ENCODE measurements around the gene SPAST. TPM values are rescaled to one million over a fixed set of nuclear protein-coding genes. Genes with fewer than 3 reads are reported as not detected.
"Not testable (repeated sequence)": the region's sequence is repeated elsewhere in the genome, so short reads cannot be mapped to it uniquely, and the experiment has no call there.

The SPAST gene
- total RNA-seq, 1 donor from 2014 or later: 39.7 TPM

GRCh38 chr2:32119161-32119560 lies 55.8 kb downstream of the SPAST start:
- H3K27ac ChIP-seq (ENCODE audit: low read depth, low read length): no peak overlapping the region
- H3K4me1 ChIP-seq (ENCODE audit: control insufficient read depth in 3 of 3, insufficient read depth in 3 of 3, low read length in 3 of 3): no peaks in the 10 kb centered on the region
- no peak overlapping the region for H3K9ac ChIP-seq (ENCODE audit: low read depth in 1 of 3, low read length in 3 of 3)
- H3K36me3 ChIP-seq (ENCODE audit: control insufficient read depth in 3 of 3, insufficient read depth in 3 of 3, low read length in 3 of 3): peaks cover 0 to 10% (median 9%) of the 10 kb centered on the region in 3 donors
- no peaks in the 10 kb centered on the region for H3K9me3 ChIP-seq (ENCODE audit: control insufficient read depth in 3 of 3, low read length in 3 of 3)
- H3K27me3 ChIP-seq (ENCODE audit: control insufficient read depth in 3 of 3, insufficient read depth in 3 of 3, low read length in 3 of 3): no peaks in the 10 kb centered on the region
- H3K4me3 ChIP-seq (ENCODE audit: low read length in 3 of 3): no peak overlapping the region

GRCh38 chr2:32124660-32125059 lies 61.3 kb downstream of the SPAST start:
- Histone ChIP-seq H3K4me1 (ENCODE audit: control insufficient read depth in 3 of 3, insufficient read depth in 3 of 3, low read length in 3 of 3) (no peaks in the 10 kb centered on the region), H3K9ac (ENCODE audit: low read depth in 1 of 3, low read length in 3 of 3) (no peak overlapping the region), H3K4me3 (ENCODE audit: low read length in 3 of 3) (no peak overlapping the region), H3K27ac (ENCODE audit: low read depth, low read length) (no peak overlapping the region), H3K27me3 (ENCODE audit: control insufficient read depth in 3 of 3, insufficient read depth in 3 of 3, low read length in 3 of 3) (no peaks in the 10 kb centered on the region), H3K9me3 (ENCODE audit: control insufficient read depth in 3 of 3, low read length in 3 of 3) (no peaks in the 10 kb centered on the region), H3K36me3 (ENCODE audit: control insufficient read depth in 3 of 3, insufficient read depth in 3 of 3, low read length in 3 of 3) (peaks cover 2 to 21% (median 17%) of the 10 kb centered on the region in 3 donors)

GRCh38 chr2:32128636-32129035 lies 65.3 kb downstream of the SPAST start:
- Histone ChIP-seq H3K27me3 (ENCODE audit: control insufficient read depth in 3 of 3, insufficient read depth in 3 of 3, low read length in 3 of 3) (no peaks in the 10 kb centered on the region), H3K9ac (ENCODE audit: low read depth in 1 of 3, low read length in 3 of 3) (no peak overlapping the region), H3K9me3 (ENCODE audit: control insufficient read depth in 3 of 3, low read length in 3 of 3) (no peaks in the 10 kb centered on the region), H3K36me3 (ENCODE audit: control insufficient read depth in 3 of 3, insufficient read depth in 3 of 3, low read length in 3 of 3) (peaks cover 5 to 21% (median 16%) of the 10 kb centered on the region in 3 donors), H3K4me3 (ENCODE audit: low read length in 3 of 3) (no peak overlapping the region), H3K27ac (ENCODE audit: low read depth, low read length) (no peak overlapping the region), H3K4me1 (ENCODE audit: control insufficient read depth in 3 of 3, insufficient read depth in 3 of 3, low read length in 3 of 3) (no peaks in the 10 kb centered on the region)

- Histone ChIP-seq H3K36me3 (ENCODE audit: control insufficient read depth in 3 of 3, insufficient read depth in 3 of 3, low read length in 3 of 3) (peaks cover 5 to 21% (median 16%) of the 10 kb centered on the region in 3 donors), H3K9ac (ENCODE audit: low read depth in 1 of 3, low read length in 3 of 3) (no peak overlapping the region), H3K27ac (ENCODE audit: low read depth, low read length) (no peak overlapping the region), H3K27me3 (ENCODE audit: control insufficient read depth in 3 of 3, insufficient read depth in 3 of 3, low read length in 3 of 3) (no peaks in the 10 kb centered on the region), H3K4me3 (ENCODE audit: low read length in 3 of 3) (no peak overlapping the region), H3K9me3 (ENCODE audit: control insufficient read depth in 3 of 3, low read length in 3 of 3) (no peaks in the 10 kb centered on the region), H3K4me1 (ENCODE audit: control insufficient read depth in 3 of 3, insufficient read depth in 3 of 3, low read length in 3 of 3) (no peaks in the 10 kb centered on the region)
Measured at GRCh38 chr2:32129086-32129485, 65.7 kb downstream of the SPAST start.

- H3K4me1 ChIP-seq (ENCODE audit: control insufficient read depth in 3 of 3, insufficient read depth in 3 of 3, low read length in 3 of 3): no peaks in the 10 kb centered on the region
- H3K9me3 ChIP-seq (ENCODE audit: control insufficient read depth in 3 of 3, low read length in 3 of 3): no peaks in the 10 kb centered on the region
- no peak overlapping the region for H3K4me3 ChIP-seq (ENCODE audit: low read length in 3 of 3)
- peaks cover 5 to 18% (median 13%) of the 10 kb centered on the region in 3 donors for H3K36me3 ChIP-seq (ENCODE audit: control insufficient read depth in 3 of 3, insufficient read depth in 3 of 3, low read length in 3 of 3)
- H3K9ac ChIP-seq (ENCODE audit: low read depth in 1 of 3, low read length in 3 of 3): no peak overlapping the region
- H3K27ac ChIP-seq (ENCODE audit: low read depth, low read length): no peak overlapping the region
- H3K27me3 ChIP-seq (ENCODE audit: control insufficient read depth in 3 of 3, insufficient read depth in 3 of 3, low read length in 3 of 3): no peaks in the 10 kb centered on the region
Measured at GRCh38 chr2:32135409-32135808, 72.1 kb downstream of the SPAST start.

GRCh38 chr2:32136097-32136496 lies 72.7 kb downstream of the SPAST start:
- H3K36me3 ChIP-seq (ENCODE audit: control insufficient read depth in 3 of 3, insufficient read depth in 3 of 3, low read length in 3 of 3): peaks cover 5 to 21% (median 13%) of the 10 kb centered on the region in 3 donors
- H3K4me1 ChIP-seq (ENCODE audit: control insufficient read depth in 3 of 3, insufficient read depth in 3 of 3, low read length in 3 of 3): no peaks in the 10 kb centered on the region
- no peaks in the 10 kb centered on the region for H3K9me3 ChIP-seq (ENCODE audit: control insufficient read depth in 3 of 3, low read length in 3 of 3)
- H3K4me3 ChIP-seq (ENCODE audit: low read length in 3 of 3): no peak overlapping the region
- no peaks in the 10 kb centered on the region for H3K27me3 ChIP-seq (ENCODE audit: control insufficient read depth in 3 of 3, insufficient read depth in 3 of 3, low read length in 3 of 3)
- no peak overlapping the region for H3K27ac ChIP-seq (ENCODE audit: low read depth, low read length)
- no peak overlapping the region for H3K9ac ChIP-seq (ENCODE audit: low read depth in 1 of 3, low read length in 3 of 3)

- H3K36me3 ChIP-seq (ENCODE audit: control insufficient read depth in 3 of 3, insufficient read depth in 3 of 3, low read length in 3 of 3); H3K4me3 ChIP-seq (ENCODE audit: low read length in 3 of 3); H3K9me3 ChIP-seq (ENCODE audit: control insufficient read depth in 3 of 3, low read length in 3 of 3); H3K4me1 ChIP-seq (ENCODE audit: control insufficient read depth in 3 of 3, insufficient read depth in 3 of 3, low read length in 3 of 3); H3K27ac ChIP-seq (ENCODE audit: low read depth, low read length); H3K27me3 ChIP-seq (ENCODE audit: control insufficient read depth in 3 of 3, insufficient read depth in 3 of 3, low read length in 3 of 3); H3K9ac ChIP-seq (ENCODE audit: low read depth in 1 of 3, low read length in 3 of 3): not testable (repeated sequence)
Measured at GRCh38 chr2:32151544-32151943, 88.2 kb downstream of the SPAST start.

GRCh38 chr2:32159678-32160077 lies 96.3 kb downstream of the SPAST start:
- Histone ChIP-seq H3K27ac (ENCODE audit: low read depth, low read length) (no peak overlapping the region), H3K9me3 (ENCODE audit: control insufficient read depth in 3 of 3, low read length in 3 of 3) (no peaks in the 10 kb centered on the region), H3K4me3 (ENCODE audit: low read length in 3 of 3) (no peak overlapping the region), H3K27me3 (ENCODE audit: control insufficient read depth in 3 of 3, insufficient read depth in 3 of 3, low read length in 3 of 3) (no peaks in the 10 kb centered on the region), H3K36me3 (ENCODE audit: control insufficient read depth in 3 of 3, insufficient read depth in 3 of 3, low read length in 3 of 3) (peaks cover 0 to 3% (median 0%) of the 10 kb centered on the region in 3 donors), H3K4me1 (ENCODE audit: control insufficient read depth in 3 of 3, insufficient read depth in 3 of 3, low read length in 3 of 3) (peaks cover 0 to 2% (median 0%) of the 10 kb centered on the region in 3 donors), H3K9ac (ENCODE audit: low read depth in 1 of 3, low read length in 3 of 3) (no peak overlapping the region)

GRCh38 chr2:32161296-32161695 lies 97.9 kb downstream of the SPAST start:
- H3K4me1 ChIP-seq (ENCODE audit: control insufficient read depth in 3 of 3, insufficient read depth in 3 of 3, low read length in 3 of 3): peaks cover under 1 to 4% (median 2%) of the 10 kb centered on the region in 3 donors
- H3K9me3 ChIP-seq (ENCODE audit: control insufficient read depth in 3 of 3, low read length in 3 of 3): no peaks in the 10 kb centered on the region
- no peak overlapping the region for H3K27ac ChIP-seq (ENCODE audit: low read depth, low read length)
- peaks cover 0 to 3% (median 0%) of the 10 kb centered on the region in 3 donors for H3K36me3 ChIP-seq (ENCODE audit: control insufficient read depth in 3 of 3, insufficient read depth in 3 of 3, low read length in 3 of 3)
- H3K9ac ChIP-seq (ENCODE audit: low read depth in 1 of 3, low read length in 3 of 3): no peak overlapping the region
- H3K27me3 ChIP-seq (ENCODE audit: control insufficient read depth in 3 of 3, insufficient read depth in 3 of 3, low read length in 3 of 3): no peaks in the 10 kb centered on the region
- no peak overlapping the region for H3K4me3 ChIP-seq (ENCODE audit: low read length in 3 of 3)

- H3K36me3 ChIP-seq (ENCODE audit: control insufficient read depth in 3 of 3, insufficient read depth in 3 of 3, low read length in 3 of 3); H3K27me3 ChIP-seq (ENCODE audit: control insufficient read depth in 3 of 3, insufficient read depth in 3 of 3, low read length in 3 of 3); H3K27ac ChIP-seq (ENCODE audit: low read depth, low read length); H3K4me3 ChIP-seq (ENCODE audit: low read length in 3 of 3); H3K9ac ChIP-seq (ENCODE audit: low read depth in 1 of 3, low read length in 3 of 3); H3K9me3 ChIP-seq (ENCODE audit: control insufficient read depth in 3 of 3, low read length in 3 of 3): not testable (repeated sequence)
- peaks cover 7 to 10% (median 10%) of the 10 kb centered on the region in 3 donors for H3K4me1 ChIP-seq (ENCODE audit: control insufficient read depth in 3 of 3, insufficient read depth in 3 of 3, low read length in 3 of 3)
Measured at GRCh38 chr2:32164254-32164653, 100.9 kb downstream of the SPAST start.

GRCh38 chr2:32165027-32165347 lies 101.6 kb downstream of the SPAST start:
- Histone ChIP-seq H3K4me3 (ENCODE audit: low read length in 3 of 3) (peak overlapping the region; percentile 87 to 92 (median 91)), H3K4me1 (ENCODE audit: control insufficient read depth in 3 of 3, insufficient read depth in 3 of 3, low read length in 3 of 3) (peaks cover 7 to 10% (median 10%) of the 10 kb centered on the region in 3 donors), H3K27ac (ENCODE audit: low read depth, low read length) (peak overlapping the region; percentile 93), H3K9ac (ENCODE audit: low read depth in 1 of 3, low read length in 3 of 3) (peak overlapping the region; percentile 94 to 96 (median 95))
- H3K27me3 ChIP-seq (ENCODE audit: control insufficient read depth in 3 of 3, insufficient read depth in 3 of 3, low read length in 3 of 3); H3K9me3 ChIP-seq (ENCODE audit: control insufficient read depth in 3 of 3, low read length in 3 of 3); H3K36me3 ChIP-seq (ENCODE audit: control insufficient read depth in 3 of 3, insufficient read depth in 3 of 3, low read length in 3 of 3): not testable (repeated sequence)

All from skeletal muscle tissue (tissue), 4 donors.